HepG2 (cell line): ENCODE measurements around the gene SDK1. TPM values are rescaled to one million over a fixed set of nuclear protein-coding genes. Genes with fewer than 3 reads are reported as not detected.

Source experiments
- ATAC-seq: fragments of 200-7000 bp; cut with Tn5 transposase; 3 replicates; pipeline ENCODE4 v1.9.1; 2020; ENCODE audit warnings: mild to moderate bottlenecking, moderate library complexity
- BruUV-seq: library from RNA; stranded (reverse); fragments of 400-500 nt; replicated peaks from 2 replicates; lab custom pipeline; 2021; lab: Mats Ljungman, UMichigan
- CTCF ChIA-PET: fragments of 300-600 bp; formaldehyde crosslinking; extraction: SDS; loops from one replicate; lab custom pipeline; 2021; ENCODE audit warnings: low total read pairs, inconsistent platforms, low intra/inter-chr PET ratio; lab: Yijun Ruan, JAX
- POLR2A ChIA-PET: fragments of 350-600 bp; sonication (Branson Sonifier 250); formaldehyde crosslinking; loops from one replicate; lab custom pipeline; 2020; ENCODE audit warnings: antibody characterized with exemption, inconsistent platforms; lab: Yijun Ruan, JAX
- DNase-seq: peaks from one replicate; pipeline ENCODE4 v3.0.0-alpha.2; 2015; ENCODE audit warnings: low spot score
- FAIRE-seq: peaks from 3 replicates; lab custom pipeline; 2011; peaks lifted over from hg19 to GRCh38; lab: Jason Lieb, UNC
- H2AFZ ChIP-seq: one replicate; pipeline ENCODE4 v1.6.1; 2011; ENCODE audit warnings: low read length, inconsistent platforms
- H3K27ac ChIP-seq: fragments of 300-600 bp; 3 replicates; pipeline ENCODE4 v1.8.0; 2011; ENCODE audit warnings: mixed run types, mild to moderate bottlenecking, mixed read lengths, low read length, inconsistent platforms; ENCODE audit not compliant: insufficient read depth; ENCODE audit errors: extremely low read length
- H3K27me3 ChIP-seq, 2 experiments: fragments of 200-600 bp in 1 of 2; 2 replicates in 1 of 2; 3 replicates in 1 of 2; pipeline versions ENCODE4 v1.6.0 to v1.8.0; 2011; ENCODE audit warnings: low read length in 2 of 2, mild to moderate bottlenecking in 2 of 2, moderate library complexity in 2 of 2, inconsistent platforms in 1 of 2; ENCODE audit not compliant: insufficient read depth in 2 of 2, control insufficient read depth in 1 of 2
- H3K36me3 ChIP-seq, 2 experiments: fragments of 200-600 bp in 1 of 2; replicated peaks in 1 of 2; 2 replicates in 1 of 2; 3 replicates in 1 of 2; pipeline versions ENCODE4 v1.5.1 to v1.8.0; 2011; ENCODE audit warnings: low read length in 2 of 2, inconsistent platforms in 1 of 2; ENCODE audit not compliant: insufficient read depth in 2 of 2, control insufficient read depth in 1 of 2
- H3K4me1 ChIP-seq: 2 replicates; pipeline ENCODE4 v1.5.1; 2012; ENCODE audit warnings: low read length, inconsistent platforms; ENCODE audit not compliant: insufficient read depth
- H3K4me2 ChIP-seq: 2 replicates; pipeline ENCODE4 v1.6.0; 2011; ENCODE audit warnings: low read depth, low read length, inconsistent platforms
- H3K4me3 ChIP-seq, 3 experiments: fragments of 200-600 bp in 1 of 3; sonication (generic), shearing (Covaris generic) in 1 of 3; replicated peaks in 1 of 3; 2 replicates each; pipeline ENCODE4 v1.5.1; 2011 to 2016; ENCODE audit warnings: low read length in 3 of 3, inconsistent platforms in 2 of 3, low read depth in 2 of 3, mild to moderate bottlenecking in 2 of 3, control low read depth in 1 of 3, mixed read lengths in 1 of 3; ENCODE audit not compliant: insufficient read depth in 1 of 3
- H3K79me2 ChIP-seq: one replicate; pipeline ENCODE4 v1.6.1; 2011; ENCODE audit warnings: low read length, inconsistent platforms; ENCODE audit not compliant: insufficient read depth
- H3K9ac ChIP-seq: 2 replicates; pipeline ENCODE4 v1.6.0; 2011; ENCODE audit warnings: mild to moderate bottlenecking, low read depth, low read length, inconsistent platforms; ENCODE audit not compliant: insufficient read depth
- H3K9me3 ChIP-seq: 2 replicates; pipeline ENCODE4 v1.5.1; 2012; ENCODE audit warnings: mild to moderate bottlenecking, low read length
- H4K20me1 ChIP-seq: 2 replicates; pipeline ENCODE4 v1.6.0; 2011; ENCODE audit warnings: inconsistent platforms, mild to moderate bottlenecking, low read length, moderate library complexity; ENCODE audit not compliant: insufficient read depth
- FOXM1 ChIP-seq: sonication (generic); formaldehyde crosslinking; IDR thresholded peaks from 2 replicates; pipeline ENCODE4 v1.5.0; 2020; ENCODE audit warnings: missing genetic modification reagents
- KDM5B ChIP-seq: sonication (generic); formaldehyde crosslinking; IDR thresholded peaks from 2 replicates; pipeline ENCODE4 v1.4.0; 2020; ENCODE audit warnings: missing genetic modification reagents, mild to moderate bottlenecking, borderline replicate concordance
- MED8 ChIP-seq: sonication (generic); formaldehyde crosslinking; IDR thresholded peaks from 2 replicates; pipeline ENCODE4 v1.8.1; 2023; ENCODE audit warnings: mild to moderate bottlenecking, missing genetic modification reagents; ENCODE audit not compliant: insufficient replicate concordance
- REPIN1 ChIP-seq: sonication (generic); formaldehyde crosslinking; IDR thresholded peaks from 2 replicates; pipeline ENCODE4 v1.8.0; 2022; ENCODE audit warnings: missing genetic modification reagents, low read depth, mild to moderate bottlenecking, borderline replicate concordance
- STAG1 ChIP-seq: sonication (generic); formaldehyde crosslinking; IDR thresholded peaks from 2 replicates; pipeline ENCODE4 v1.4.0; 2020; ENCODE audit warnings: missing genetic modification reagents
- SUZ12 ChIP-seq: fragments of 150-350 bp; IDR thresholded peaks from 2 replicates; pipeline ENCODE4 v1.6.1; 2014; ENCODE audit warnings: low read depth, low read length
- TAF1 ChIP-seq: sonication (generic); formaldehyde crosslinking; IDR thresholded peaks from 2 replicates; pipeline ENCODE4 v1.4.0; 2020; ENCODE audit warnings: missing genetic modification reagents
- ZFP90 ChIP-seq: sonication (generic); formaldehyde crosslinking; IDR thresholded peaks from 2 replicates; pipeline ENCODE4 v1.8.0; 2022; ENCODE audit warnings: missing genetic modification reagents, mild to moderate bottlenecking, inconsistent platforms, borderline replicate concordance
- ZNF558 ChIP-seq: sonication (generic); formaldehyde crosslinking; IDR thresholded peaks from 2 replicates; pipeline ENCODE4 v1.9.0; 2022; ENCODE audit warnings: mild to moderate bottlenecking, missing genetic modification reagents, borderline replicate concordance
- ZNF570 ChIP-seq: sonication (generic); formaldehyde crosslinking; IDR thresholded peaks from 2 replicates; pipeline ENCODE4 v1.4.0; 2020; ENCODE audit warnings: mild to moderate bottlenecking, missing genetic modification reagents, borderline replicate concordance
- ZNF782 ChIP-seq: sonication (generic); formaldehyde crosslinking; IDR thresholded peaks from 2 replicates; pipeline ENCODE4 v1.4.0; 2020; ENCODE audit warnings: missing genetic modification reagents, mild to moderate bottlenecking, borderline replicate concordance
- WGBS: methylation state at CpG from one replicate; pipeline ENCODE4 v1.1.6; 2017; ENCODE audit warnings: low lambda C conversion rate; 5-methylcytosine and 5-hydroxymethylcytosine counted together
- in situ Hi-C: cut with HindIII; loops from 2 replicates; pipeline ENCODE4 v1.10.0; 2017; ENCODE audit warnings: low pct_unique_long_range_greater_than_20kb; ENCODE audit not compliant: extremely low pct_ligation_motif_present
- intact Hi-C: fragments of 100-400 bp; cut with micrococcal nuclease; formaldehyde crosslinking; loops from one replicate; pipeline ENCODE4 v1.10.0; 2022; ENCODE audit not compliant: unreplicated experiment
- polyA plus RNA-seq, 8 experiments: library from polyadenylated mRNA; depleted of rRNA in 3 of 8; stranded (reverse) in 7 of 8; unstranded in 1 of 8; fragments of >200 nt; fragmentation: Illumina TruSeq in 4 of 8; extraction: Trizol in 4 of 8; gene quantifications; 2 replicates each; pipeline versions ENCODE4 v1.2.1 to v1.2.3, GENCODE V29; 2011 to 2016; ENCODE audit warnings: low read depth in 4 of 8, missing spikeins in 1 of 8, mixed read lengths in 1 of 8; ENCODE audit not compliant: insufficient read depth in 1 of 8
- total RNA-seq, 5 experiments: library from RNA; depleted of rRNA; stranded (reverse); fragments of >200 nt; fragmentation: Illumina TruSeq; extraction: Trizol; gene quantifications; 2 replicates each; pipeline ENCODE4 v1.2.3, GENCODE V29; 2016; ENCODE audit warnings: low read depth in 1 of 5
- TF ChIP-seq, protein P1 (sequence below), 2 experiments: sonication (generic) in 1 of 2; formaldehyde crosslinking in 1 of 2; IDR thresholded peaks; 2 replicates each; pipeline versions ENCODE4 v1.4.0 to v1.6.1; 2018 to 2020; ENCODE audit warnings: missing genetic modification reagents in 2 of 2, borderline replicate concordance in 1 of 2, low read depth in 1 of 2, mild to moderate bottlenecking in 1 of 2, missing biosample characterization in 1 of 2
- TF ChIP-seq, protein P2 (sequence below): sonication (generic); formaldehyde crosslinking; IDR thresholded peaks from 2 replicates; pipeline ENCODE4 v1.4.0; 2020; ENCODE audit warnings: missing genetic modification reagents
- TF ChIP-seq, protein P3 (sequence below): IDR thresholded peaks from 2 replicates; pipeline ENCODE4 v1.6.1; 2018; ENCODE audit warnings: missing genetic modification reagents
- TF ChIP-seq, protein P4 (sequence below): sonication (generic); formaldehyde crosslinking; IDR thresholded peaks from 2 replicates; pipeline ENCODE4 v1.8.1; 2022; ENCODE audit warnings: mild to moderate bottlenecking, missing genetic modification reagents

Gene SDK1
- total and polyA plus RNA-seq, 2 of the 13 experiments (the other 11 are each of a cell fraction or from before 2014, with no cell fraction given) = 0.35 to 2.4 TPM

DNA sequence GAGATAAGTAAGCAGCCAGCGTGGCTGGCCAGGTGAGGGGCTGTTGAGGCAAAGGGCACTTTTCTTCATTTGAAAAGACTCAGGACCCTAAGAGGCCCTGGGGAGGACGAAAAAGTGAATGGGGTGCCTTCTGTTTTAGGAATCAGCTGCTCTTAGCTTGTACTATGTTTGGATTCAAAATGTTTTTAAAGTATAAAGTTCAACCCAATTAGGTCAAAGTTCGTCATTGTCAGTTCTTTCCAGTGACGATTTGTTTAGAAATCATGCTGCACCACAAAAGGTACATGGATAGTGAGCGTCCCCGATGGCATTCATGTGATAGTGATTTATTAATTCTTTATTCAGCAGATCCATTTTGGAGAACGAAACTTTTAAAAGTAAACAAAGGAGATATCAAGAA is 338.2 kb downstream of the SDK1 start:
- ATAC-seq (no peak), DNase-seq (no peak), FAIRE-seq (no peak)
- H3K9me3 ChIP-seq = no peaks in the 10 kb centered on the region
- H3K4me1 ChIP-seq = no peaks in the 10 kb centered on the region
- intact Hi-C loops (no loop called here), in situ Hi-C loops (no loop called here)
- no peaks in the 10 kb centered on the region for H3K79me2 ChIP-seq
- no peaks in the 10 kb centered on the region for H3K27me3 ChIP-seq
- BruUV-seq = no TSS peak
- no peak overlapping the region for H3K4me2 ChIP-seq
- no peak overlapping the region for H3K4me3 ChIP-seq
- no peak overlapping the region for H3K9ac ChIP-seq
- H4K20me1 ChIP-seq = no peaks in the 10 kb centered on the region
- H2AFZ ChIP-seq = no peak overlapping the region
- 73% methylated on average over 7 of the region's 7 CpGs for WGBS
- H3K36me3 ChIP-seq = no peaks in the 10 kb centered on the region; a peak in 1 of 5 replicates
- ChIA-PET CTCF (no interaction called here), POLR2A (no interaction called here)
- no peak overlapping the region for H3K27ac ChIP-seq
- TF ChIP-seq, protein P1, sequence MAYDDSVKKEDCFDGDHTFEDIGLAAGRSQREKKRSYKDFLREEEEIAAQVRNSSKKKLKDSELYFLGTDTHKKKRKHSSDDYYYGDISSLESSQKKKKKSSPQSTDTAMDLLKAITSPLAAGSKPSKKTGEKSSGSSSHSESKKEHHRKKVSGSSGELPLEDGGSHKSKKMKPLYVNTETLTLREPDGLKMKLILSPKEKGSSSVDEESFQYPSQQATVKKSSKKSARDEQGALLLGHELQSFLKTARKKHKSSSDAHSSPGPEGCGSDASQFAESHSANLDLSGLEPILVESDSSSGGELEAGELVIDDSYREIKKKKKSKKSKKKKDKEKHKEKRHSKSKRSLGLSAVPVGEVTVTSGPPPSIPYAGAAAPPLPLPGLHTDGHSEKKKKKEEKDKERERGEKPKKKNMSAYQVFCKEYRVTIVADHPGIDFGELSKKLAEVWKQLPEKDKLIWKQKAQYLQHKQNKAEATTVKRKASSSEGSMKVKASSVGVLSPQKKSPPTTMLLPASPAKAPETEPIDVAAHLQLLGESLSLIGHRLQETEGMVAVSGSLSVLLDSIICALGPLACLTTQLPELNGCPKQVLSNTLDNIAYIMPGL (CRISPR knock-in tag; IDR thresholded peaks at IDR 0.05; ENCODE audit: borderline replicate concordance in 1 of 2, low read depth in 1 of 2) = no peak
- TF ChIP-seq STAG1 = no peak
- TF ChIP-seq, protein P2, sequence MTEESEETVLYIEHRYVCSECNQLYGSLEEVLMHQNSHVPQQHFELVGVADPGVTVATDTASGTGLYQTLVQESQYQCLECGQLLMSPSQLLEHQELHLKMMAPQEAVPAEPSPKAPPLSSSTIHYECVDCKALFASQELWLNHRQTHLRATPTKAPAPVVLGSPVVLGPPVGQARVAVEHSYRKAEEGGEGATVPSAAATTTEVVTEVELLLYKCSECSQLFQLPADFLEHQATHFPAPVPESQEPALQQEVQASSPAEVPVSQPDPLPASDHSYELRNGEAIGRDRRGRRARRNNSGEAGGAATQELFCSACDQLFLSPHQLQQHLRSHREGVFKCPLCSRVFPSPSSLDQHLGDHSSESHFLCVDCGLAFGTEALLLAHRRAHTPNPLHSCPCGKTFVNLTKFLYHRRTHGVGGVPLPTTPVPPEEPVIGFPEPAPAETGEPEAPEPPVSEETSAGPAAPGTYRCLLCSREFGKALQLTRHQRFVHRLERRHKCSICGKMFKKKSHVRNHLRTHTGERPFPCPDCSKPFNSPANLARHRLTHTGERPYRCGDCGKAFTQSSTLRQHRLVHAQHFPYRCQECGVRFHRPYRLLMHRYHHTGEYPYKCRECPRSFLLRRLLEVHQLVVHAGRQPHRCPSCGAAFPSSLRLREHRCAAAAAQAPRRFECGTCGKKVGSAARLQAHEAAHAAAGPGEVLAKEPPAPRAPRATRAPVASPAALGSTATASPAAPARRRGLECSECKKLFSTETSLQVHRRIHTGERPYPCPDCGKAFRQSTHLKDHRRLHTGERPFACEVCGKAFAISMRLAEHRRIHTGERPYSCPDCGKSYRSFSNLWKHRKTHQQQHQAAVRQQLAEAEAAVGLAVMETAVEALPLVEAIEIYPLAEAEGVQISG (CRISPR knock-in tag) = no peak
- no peak for TF ChIP-seq ZFP90
- no peak for TF ChIP-seq KDM5B
- TF ChIP-seq, protein P3, sequence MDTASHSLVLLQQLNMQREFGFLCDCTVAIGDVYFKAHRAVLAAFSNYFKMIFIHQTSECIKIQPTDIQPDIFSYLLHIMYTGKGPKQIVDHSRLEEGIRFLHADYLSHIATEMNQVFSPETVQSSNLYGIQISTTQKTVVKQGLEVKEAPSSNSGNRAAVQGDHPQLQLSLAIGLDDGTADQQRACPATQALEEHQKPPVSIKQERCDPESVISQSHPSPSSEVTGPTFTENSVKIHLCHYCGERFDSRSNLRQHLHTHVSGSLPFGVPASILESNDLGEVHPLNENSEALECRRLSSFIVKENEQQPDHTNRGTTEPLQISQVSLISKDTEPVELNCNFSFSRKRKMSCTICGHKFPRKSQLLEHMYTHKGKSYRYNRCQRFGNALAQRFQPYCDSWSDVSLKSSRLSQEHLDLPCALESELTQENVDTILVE (CRISPR knock-in tag) = no peak
- TF ChIP-seq REPIN1 (CRISPR knock-in tag) = no peak
- TF ChIP-seq, protein P4, sequence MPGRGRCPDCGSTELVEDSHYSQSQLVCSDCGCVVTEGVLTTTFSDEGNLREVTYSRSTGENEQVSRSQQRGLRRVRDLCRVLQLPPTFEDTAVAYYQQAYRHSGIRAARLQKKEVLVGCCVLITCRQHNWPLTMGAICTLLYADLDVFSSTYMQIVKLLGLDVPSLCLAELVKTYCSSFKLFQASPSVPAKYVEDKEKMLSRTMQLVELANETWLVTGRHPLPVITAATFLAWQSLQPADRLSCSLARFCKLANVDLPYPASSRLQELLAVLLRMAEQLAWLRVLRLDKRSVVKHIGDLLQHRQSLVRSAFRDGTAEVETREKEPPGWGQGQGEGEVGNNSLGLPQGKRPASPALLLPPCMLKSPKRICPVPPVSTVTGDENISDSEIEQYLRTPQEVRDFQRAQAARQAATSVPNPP (CRISPR knock-in tag) = no peak
- TF ChIP-seq FOXM1 (CRISPR knock-in tag) = no peak
- no peak for TF ChIP-seq ZNF558 (CRISPR knock-in tag)
- TF ChIP-seq SUZ12 = no peak
- TF ChIP-seq ZNF570 = no peak
- no peak for TF ChIP-seq MED8 (CRISPR knock-in tag)
- TF ChIP-seq TAF1 (CRISPR knock-in tag) = no peak
- TF ChIP-seq ZNF782 = no peak
